GM18519 (cell line): ENCODE data around the gene SPATA31D3.
"Not testable (repeated sequence)": the region's sequence is repeated elsewhere in the genome, so short reads cannot be mapped to it uniquely, and the experiment has no call there.

Experiments
- ATAC-seq: cut with Tn5 transposase; IDR thresholded peaks from one replicate; pipeline ENCODE4 v1.9.1; 2021; ENCODE audit warnings: mild to moderate bottlenecking, moderate library complexity; ENCODE audit not compliant: unreplicated experiment, low FRiP score

Gene SPATA31D3

DNA sequence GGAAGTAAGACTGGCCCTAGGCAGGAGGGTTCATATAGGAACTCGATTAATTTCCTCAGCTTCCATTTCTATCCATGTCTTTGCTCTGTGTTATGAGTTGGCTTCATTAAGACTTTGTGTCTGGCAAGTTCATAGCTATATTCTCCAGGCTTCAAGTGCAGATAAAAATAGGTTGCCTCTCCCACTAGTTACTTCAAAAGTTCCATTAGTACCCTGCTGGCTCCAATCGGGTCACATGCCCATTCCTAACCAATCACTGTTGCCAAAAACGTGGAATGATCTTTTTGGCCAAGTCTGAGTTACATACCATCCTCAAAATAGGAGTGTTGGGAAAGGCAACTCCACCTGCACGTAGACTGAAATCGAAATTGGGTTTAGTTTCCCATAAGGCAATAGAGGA is 31.5 kb downstream of the SPATA31D3 start:
- no peak for ATAC-seq

DNA sequence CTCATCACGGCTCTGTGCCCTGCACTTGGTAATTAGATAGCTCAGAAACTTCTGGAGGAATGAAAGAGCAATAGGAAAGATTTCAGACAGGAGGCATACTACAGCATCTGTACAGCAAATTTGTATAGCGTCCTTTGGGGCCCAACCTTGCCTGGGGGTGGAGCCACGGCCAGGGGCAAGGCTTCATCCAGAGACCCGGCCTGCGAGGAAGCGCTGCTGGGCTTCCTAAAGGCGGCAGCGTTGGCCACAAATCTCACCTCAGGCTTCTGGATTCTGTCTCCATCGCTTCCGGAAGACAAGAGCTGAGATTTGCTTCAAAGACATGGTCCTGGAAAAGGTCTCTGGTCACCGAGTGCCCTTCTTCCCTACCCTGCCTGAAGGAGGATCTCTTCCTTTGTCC is 33.1 kb downstream of the SPATA31D3 start:
- ATAC-seq, result no peak

DNA sequence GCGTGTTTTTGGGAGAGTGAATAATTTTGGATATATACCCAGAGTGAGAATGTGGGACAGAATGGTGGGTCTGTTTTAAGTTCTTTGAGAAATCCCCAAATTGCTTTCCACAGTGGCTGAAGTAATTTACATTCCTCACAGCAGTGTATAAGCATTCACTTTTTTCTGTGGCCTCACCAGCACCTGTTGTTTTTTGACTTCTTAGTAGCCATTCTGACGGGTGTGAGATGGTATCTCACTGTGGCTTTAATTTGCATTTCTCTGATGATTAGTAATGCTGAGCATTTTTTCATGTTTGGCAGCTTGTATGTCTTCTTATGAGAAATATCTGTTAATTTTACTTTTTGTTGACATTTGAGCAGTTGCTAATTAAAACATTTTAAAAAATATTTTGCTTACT is 35.9 kb downstream of the SPATA31D3 start:
- ATAC-seq, result no peak

DNA sequence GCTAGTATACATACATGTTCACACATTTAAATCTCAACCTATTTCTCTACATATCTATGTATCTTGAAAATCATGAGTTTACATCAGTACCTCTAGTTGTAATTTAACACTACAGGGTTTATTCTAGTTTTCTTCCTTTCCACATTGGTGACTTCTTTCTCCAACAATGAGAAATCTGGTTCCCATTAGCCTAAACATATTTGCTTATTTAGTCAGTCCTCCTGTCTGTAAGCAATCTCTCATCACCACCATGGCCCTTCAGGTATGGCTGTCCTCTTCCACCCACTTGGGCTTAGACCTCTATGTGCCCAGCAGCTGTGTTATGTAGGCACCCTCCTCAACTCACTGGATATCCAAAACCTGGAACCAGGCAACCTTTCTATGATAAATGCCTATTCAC is 37.3 kb downstream of the SPATA31D3 start:
- ATAC-seq, result no peak

DNA sequence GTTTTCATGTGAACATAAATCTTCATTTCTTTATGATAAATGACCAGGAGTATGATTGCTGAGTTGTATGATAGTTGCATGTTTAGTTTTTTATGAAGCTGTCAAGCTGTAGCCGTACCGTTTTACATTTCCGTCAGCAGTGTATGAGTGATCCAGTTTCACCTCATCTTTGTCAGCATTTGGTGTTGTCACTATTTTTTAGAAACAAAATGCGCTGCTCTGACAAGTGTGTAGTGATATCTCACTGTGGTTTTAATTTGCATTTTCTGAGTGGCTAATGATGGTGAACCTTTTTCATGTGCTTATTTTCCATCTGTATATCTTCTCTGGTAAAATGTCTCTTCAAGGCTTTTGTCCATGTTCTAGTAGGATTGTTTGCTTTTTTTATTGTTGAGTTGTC is 38.6 kb downstream of the SPATA31D3 start:
- ATAC-seq, result no peak

DNA sequence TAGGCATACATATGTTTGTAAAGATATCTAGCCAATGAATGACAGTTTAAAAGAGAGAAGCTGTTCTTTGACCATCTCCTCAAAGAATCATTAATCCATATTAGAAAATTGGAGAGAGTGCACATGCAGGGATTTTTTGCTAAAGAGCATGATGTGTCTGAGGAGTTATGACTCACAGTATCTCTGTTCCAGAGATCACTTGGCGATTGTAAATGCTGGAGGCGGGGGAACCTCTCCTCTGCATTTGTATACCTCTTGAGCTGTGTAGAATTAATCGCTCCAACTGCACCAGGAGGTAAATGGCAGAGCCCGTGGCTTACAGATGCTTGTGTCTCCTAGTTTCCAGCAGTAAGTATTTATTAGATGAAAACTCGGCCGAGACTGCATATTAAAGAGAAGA is 41.6 kb downstream of the SPATA31D3 start:
- ATAC-seq, result no peak

DNA sequence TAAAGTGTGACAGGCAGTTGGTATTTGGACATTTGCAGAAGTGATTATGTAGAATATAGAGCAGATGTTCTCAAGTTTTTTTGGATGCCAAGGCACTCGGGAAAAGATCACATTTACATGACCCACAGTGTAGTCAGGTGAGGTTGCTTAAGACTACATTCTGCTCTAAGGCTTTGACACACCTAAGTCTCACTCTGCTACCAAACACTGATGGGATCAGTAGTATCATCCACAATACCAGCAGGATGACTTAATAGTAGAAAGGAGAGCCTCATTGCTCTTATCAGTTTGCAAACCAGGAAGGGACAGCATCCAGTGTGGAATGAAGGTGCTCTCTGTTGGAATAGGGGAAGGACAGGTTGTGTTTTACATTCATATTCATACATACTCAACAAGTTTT is 42.8 kb downstream of the SPATA31D3 start:
- no peak for ATAC-seq

DNA sequence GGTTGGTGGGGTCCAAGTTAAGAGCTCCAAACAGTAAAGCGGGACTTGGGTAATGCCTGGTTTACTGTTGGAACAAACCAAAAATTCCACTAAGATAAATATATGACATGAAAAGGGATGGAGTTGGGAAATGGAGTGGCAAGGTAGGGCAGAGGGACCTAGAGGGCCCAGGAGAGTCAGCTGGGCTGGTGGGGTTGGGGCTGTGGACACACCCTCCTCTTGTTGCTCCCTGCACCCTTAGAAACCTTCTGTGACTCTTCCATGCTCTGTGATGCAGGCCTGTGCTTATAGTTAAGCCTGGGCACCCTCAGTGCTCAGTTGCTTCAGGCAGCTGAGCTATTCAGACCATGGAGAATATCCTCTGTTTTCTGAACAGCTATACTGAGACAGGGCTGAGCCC is 45.2 kb downstream of the SPATA31D3 start, which contains the start of gene SPATA31D1:
Gene SPATA31D1 (plus strand): TSS at position 301 of the 400 bp plus-strand sequence. CDS start 47 bp downstream, at position 348.
- ATAC-seq, result not testable (repeated sequence)

DNA sequence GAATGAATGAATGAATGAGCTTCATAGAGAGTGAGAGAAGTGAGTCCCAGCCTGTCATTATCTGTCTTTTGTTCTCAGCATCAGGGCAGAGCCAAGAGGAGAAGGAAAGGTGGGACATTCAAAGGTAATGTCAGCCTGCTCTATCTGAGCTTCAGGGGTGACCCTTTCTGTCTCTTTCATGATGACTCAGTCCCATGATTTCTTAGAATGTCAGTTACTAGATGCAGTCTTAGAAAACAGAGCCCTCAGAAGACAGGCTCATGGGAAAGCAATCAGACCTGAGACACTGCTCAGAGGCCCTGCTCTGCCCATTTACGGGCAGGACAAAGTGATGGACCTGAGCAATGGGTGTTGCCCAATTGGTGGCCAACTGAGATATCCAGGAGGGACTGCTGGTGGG is 46.4 kb downstream of the SPATA31D3 start:
- ATAC-seq, result no peak

DNA sequence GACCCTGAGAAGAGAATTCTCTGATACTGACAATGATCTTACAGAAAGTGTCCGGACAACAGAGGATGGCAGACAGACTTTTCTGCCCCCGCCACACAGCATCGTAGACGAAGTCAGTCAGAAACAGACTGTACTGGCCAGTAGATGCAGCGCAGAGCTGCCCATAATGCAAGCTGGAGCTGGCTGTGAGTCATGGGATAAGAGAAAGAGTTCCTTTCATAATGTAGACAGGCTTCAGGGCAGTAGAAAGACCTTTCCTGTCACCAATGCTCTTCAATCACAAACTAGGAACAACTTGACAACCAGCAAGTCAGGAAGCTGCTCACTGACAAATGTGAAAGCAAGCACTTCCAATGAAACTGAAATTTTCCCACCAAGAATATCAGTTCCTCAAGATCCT is 50.4 kb downstream of the SPATA31D3 start:
- no peak for ATAC-seq
